Ovary (tissue), 9 donors: ENCODE data around the gene CTNND2. TPM values are rescaled to one million over a fixed set of nuclear protein-coding genes. Genes with fewer than 3 reads are reported as not detected.

Source experiments
- DNase-seq, 5 donors: peaks; one replicate each; pipeline ENCODE4 v3.0.0-alpha.2; 2019 to 2020
- H3K27ac ChIP-seq, 2 donors: fragments of 200-600 bp; one replicate each; pipeline versions ENCODE4 v1.5.1 to v1.8.0; 2019 to 2022
- H3K27me3 ChIP-seq: fragments of 200-600 bp; one replicate; pipeline ENCODE4 v1.8.0; 2022
- H3K36me3 ChIP-seq: fragments of 200-600 bp; sonication (generic); one replicate; pipeline ENCODE4 v1.5.1; 2019
- H3K4me1 ChIP-seq: one replicate; pipeline ENCODE4 v1.8.1; 2013; ENCODE audit warnings: mild to moderate bottlenecking, moderate library complexity; ENCODE audit not compliant: insufficient read depth
- H3K4me3 ChIP-seq: fragments of 200-600 bp; sonication (generic); one replicate; pipeline ENCODE4 v1.5.1; 2017
- H3K9me3 ChIP-seq, 2 donors: fragments of 200-600 bp in 1 of 2; sonication (generic) in 1 of 2; one replicate each; pipeline versions ENCODE4 v1.5.1 to v1.8.1; 2013 to 2019; ENCODE audit warnings: mild to moderate bottlenecking in 1 of 2, moderate library complexity in 1 of 2
- EP300 ChIP-seq: sonication (generic); formaldehyde crosslinking; IDR thresholded peaks from one replicate; pipeline ENCODE4 v1.6.1; 2017; ENCODE audit warnings: antibody characterized with exemption
- POLR2A ChIP-seq: fragments of 450-650 bp; IDR thresholded peaks from one replicate; pipeline ENCODE4 v1.6.1; 2017; ENCODE audit warnings: antibody characterized with exemption, mild to moderate bottlenecking, moderate library complexity
- WGBS, 3 donors: extraction: QIAGEN DNeasy Blood & Tissue Kit in 1 of 3; methylation state at CpG; one replicate each; pipeline versions ENCODE4 v1.1.5 to v1.1.7; 2013 to 2017; 5-methylcytosine and 5-hydroxymethylcytosine counted together
- intact Hi-C, 4 donors: fragments of 100-400 bp; cut with DNase I; formaldehyde crosslinking; loops; one replicate each; pipeline versions ENCODE4 v1.11.0 to v1.15.1; 2022 to 2023
- polyA plus RNA-seq, 2 donors: library from polyadenylated mRNA; stranded (reverse); fragments of 200-250 nt in 1 of 2; fragments of 350-450 nt in 1 of 2; fragmentation: Illumina TruSeq in 1 of 2; extraction: RNeasy Lipid Tissue Mini Kit (QIAGEN cat#74804) in 1 of 2; gene quantifications; one replicate each; pipeline ENCODE4 v1.2.3, GENCODE V29; 2013 to 2014
- total RNA-seq, 7 donors: library from RNA; depleted of rRNA in 2 of 7; stranded (reverse); fragments of >200 nt in 2 of 7; fragmentation: NEBNext Ultra II Directional in 3 of 7; extraction: Animal tissue kit (Norgen Biotek cat#: 25700) in 3 of 7; gene quantifications; one replicate each; pipeline versions ENCODE4 v1.1.0 to v1.2.4, GENCODE V29; 2016 to 2023
- TF ChIP-seq, protein P1 (sequence below), 3 donors: fragments of 450-650 bp in 2 of 3; fragments of 200-600 bp in 1 of 3; IDR thresholded peaks; one replicate each; pipeline versions ENCODE4 v1.5.1 to v1.8.0; 2016 to 2022; ENCODE audit warnings: antibody characterized with exemption in 3 of 3, mild to moderate bottlenecking in 1 of 3
- donor health status: DM: no; HTN: no; CAD: no; lungs with moderate emphysema.
- donor health status: DM: no; HTN: no; CAD: no.
- donor health status: Bipolar disorder and iron deficiency.
- donor health status: DM: yes; HTN: yes; CAD: no.
- donor health status: DM: no; HTN: no; CAD: no.
- donor health status: DM: yes; HTN: yes; CAD: no.

The CTNND2 gene
- total and polyA plus RNA-seq, 9 donors, result 0.52 to 13.2 (median 2.3) TPM

DNA sequence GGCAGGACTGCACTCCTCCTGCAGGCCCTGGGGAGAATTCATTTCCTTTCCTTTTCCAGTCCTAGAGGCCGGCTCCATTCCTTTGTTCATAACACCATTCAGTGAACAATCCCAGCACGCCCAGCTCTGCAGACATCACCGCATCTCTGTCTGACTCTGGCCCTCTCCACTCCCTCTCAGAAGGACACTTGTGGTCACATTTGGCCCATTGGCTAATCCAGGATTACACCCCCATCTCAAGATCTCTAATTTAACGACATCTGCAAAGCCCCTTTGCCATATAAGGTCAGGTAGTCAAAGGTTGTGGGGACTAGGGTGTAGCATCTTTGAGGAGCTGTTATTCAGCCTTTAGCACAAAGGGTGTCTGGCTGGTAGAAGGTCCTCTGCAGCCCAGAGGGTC is 958.2 kb downstream of the CTNND2 start:
- H3K27ac ChIP-seq, result no peak overlapping the region
- H3K36me3 ChIP-seq, result no peaks in the 10 kb centered on the region
- H3K27me3 ChIP-seq, result no peaks in the 10 kb centered on the region
- no peaks in the 10 kb centered on the region for H3K4me1 ChIP-seq
- no peaks in the 10 kb centered on the region for H3K9me3 ChIP-seq
- intact Hi-C loops, result no loop called here
- 59 to 76% (median 70%) methylated on average over 4 of the region's 4 CpGs for WGBS, 3 donors
- H3K4me3 ChIP-seq, result no peak overlapping the region
- TF ChIP-seq EP300, result no peak
- TF ChIP-seq, protein P1, sequence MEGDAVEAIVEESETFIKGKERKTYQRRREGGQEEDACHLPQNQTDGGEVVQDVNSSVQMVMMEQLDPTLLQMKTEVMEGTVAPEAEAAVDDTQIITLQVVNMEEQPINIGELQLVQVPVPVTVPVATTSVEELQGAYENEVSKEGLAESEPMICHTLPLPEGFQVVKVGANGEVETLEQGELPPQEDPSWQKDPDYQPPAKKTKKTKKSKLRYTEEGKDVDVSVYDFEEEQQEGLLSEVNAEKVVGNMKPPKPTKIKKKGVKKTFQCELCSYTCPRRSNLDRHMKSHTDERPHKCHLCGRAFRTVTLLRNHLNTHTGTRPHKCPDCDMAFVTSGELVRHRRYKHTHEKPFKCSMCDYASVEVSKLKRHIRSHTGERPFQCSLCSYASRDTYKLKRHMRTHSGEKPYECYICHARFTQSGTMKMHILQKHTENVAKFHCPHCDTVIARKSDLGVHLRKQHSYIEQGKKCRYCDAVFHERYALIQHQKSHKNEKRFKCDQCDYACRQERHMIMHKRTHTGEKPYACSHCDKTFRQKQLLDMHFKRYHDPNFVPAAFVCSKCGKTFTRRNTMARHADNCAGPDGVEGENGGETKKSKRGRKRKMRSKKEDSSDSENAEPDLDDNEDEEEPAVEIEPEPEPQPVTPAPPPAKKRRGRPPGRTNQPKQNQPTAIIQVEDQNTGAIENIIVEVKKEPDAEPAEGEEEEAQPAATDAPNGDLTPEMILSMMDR (IDR thresholded peaks at IDR 0.05), result no peak
- no peak for TF ChIP-seq POLR2A
- no peak for DNase-seq

DNA sequence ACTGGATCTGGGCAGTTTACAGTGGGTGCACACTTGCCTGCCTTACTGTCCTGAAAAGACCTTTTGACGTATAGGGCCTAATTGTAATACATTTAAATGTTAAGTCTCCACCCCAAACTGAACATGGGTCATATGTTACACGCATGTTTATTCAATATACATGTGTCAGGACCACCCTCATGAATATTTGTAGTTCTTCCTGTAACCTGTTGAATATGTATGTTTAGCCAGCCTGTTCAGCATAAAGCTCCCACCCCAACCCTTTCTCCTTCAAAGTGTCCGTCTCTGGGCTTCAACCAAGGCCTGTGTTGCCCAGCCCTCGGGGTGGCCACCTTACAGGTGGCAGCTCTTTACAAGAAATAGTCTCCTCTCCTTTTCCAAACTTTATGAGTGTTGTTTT is 962.3 kb downstream of the CTNND2 start:
- Histone ChIP-seq H3K27ac (no peak overlapping the region), H3K9me3 (no peaks in the 10 kb centered on the region), H3K4me3 (no peak overlapping the region), H3K4me1 (no peaks in the 10 kb centered on the region), H3K36me3 (no peaks in the 10 kb centered on the region), H3K27me3 (no peaks in the 10 kb centered on the region)
- 91 to 95% (median 94%) methylated on average over 4 of the region's 4 CpGs for WGBS, 3 donors
- intact Hi-C loops, result no loop called here
- no peak for DNase-seq
- TF ChIP-seq, protein P1 (IDR thresholded peaks at IDR 0.05), result no peak
- TF ChIP-seq POLR2A (no peak), EP300 (no peak)

DNA sequence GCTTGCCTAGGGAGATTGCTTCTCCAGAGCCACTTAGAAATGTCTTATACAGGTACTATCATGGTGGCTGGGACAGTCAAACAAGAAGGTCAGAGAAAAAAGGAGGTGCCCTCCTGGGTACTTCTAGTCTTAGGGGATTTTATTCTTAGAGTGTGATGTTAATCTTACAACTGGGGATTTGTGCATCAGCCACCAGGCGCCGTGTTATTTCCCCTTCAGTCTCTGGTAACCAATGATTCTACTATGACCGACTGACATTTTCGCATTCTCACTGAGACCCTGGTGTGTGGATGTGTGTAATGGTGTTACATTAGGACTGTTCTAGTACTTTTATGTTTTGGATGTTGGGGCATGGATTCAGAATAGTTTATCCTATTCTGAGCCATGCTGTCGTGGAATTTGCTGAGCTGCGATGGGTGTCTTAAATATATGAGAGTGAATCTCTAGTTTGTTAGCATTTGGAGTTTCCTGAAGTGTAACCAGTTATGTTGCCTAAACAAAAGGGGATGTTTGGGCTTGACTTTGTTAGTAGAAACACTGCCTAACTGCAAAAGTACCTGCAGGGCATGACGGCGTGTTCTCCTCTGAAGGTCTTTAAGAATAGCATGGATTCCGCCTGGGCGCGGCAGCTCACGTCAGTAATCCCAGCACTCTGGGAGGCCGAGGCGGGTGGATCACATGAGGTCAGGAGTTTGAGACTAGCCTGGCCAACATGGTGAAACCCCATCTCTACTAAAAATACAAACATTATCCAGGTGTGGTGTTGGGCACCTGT is 968.0 kb downstream of the CTNND2 start:
- 95 to 96% (median 96%) methylated on average over 14 of the region's 14 CpGs for WGBS, 3 donors
- TF ChIP-seq EP300 (no peak), POLR2A (no peak)
- TF ChIP-seq, protein P1 (IDR thresholded peaks at IDR 0.05), result no peak
- H3K36me3 ChIP-seq, result no peaks in the 10 kb centered on the region
- DNase-seq, result no peak
- no peaks in the 10 kb centered on the region for H3K9me3 ChIP-seq
- no peaks in the 10 kb centered on the region for H3K4me1 ChIP-seq
- H3K27me3 ChIP-seq, result no peaks in the 10 kb centered on the region
- no peak overlapping the region for H3K27ac ChIP-seq
- no peak overlapping the region for H3K4me3 ChIP-seq
- intact Hi-C loops, result no loop called here

DNA sequence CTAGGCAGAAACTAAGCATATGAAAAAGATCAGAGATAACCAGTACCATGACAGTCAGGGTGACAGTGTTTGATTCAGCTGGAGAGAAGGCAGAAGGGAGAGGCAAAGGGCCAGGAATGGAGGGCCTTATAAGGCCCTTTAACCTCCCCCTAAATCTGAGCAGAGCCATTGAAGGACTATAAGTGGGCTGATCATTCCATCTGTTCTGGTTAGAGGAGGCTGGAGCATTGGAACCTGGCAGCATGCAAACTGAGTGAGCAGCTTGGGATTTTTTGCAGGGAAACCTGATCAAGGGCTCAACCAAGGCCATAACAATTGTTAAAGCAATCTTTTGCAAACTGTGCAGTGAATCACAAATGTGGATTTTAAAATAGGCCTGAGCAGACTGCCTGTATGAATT is 968.7 kb downstream of the CTNND2 start:
- TF ChIP-seq, protein P1 (IDR thresholded peaks at IDR 0.05), result no peak
- no peaks in the 10 kb centered on the region for H3K36me3 ChIP-seq
- DNase-seq, result no peak
- H3K9me3 ChIP-seq, result no peaks in the 10 kb centered on the region
- no peak overlapping the region for H3K4me3 ChIP-seq
- H3K4me1 ChIP-seq, result no peaks in the 10 kb centered on the region
- no peak overlapping the region for H3K27ac ChIP-seq
- intact Hi-C loops, result no loop called here
- H3K27me3 ChIP-seq, result no peaks in the 10 kb centered on the region
